ENCODE results near the gene GAL3ST2.
"Not testable (repeated sequence)": the region's sequence is repeated elsewhere in the genome, so short reads cannot be mapped to it uniquely, and the experiment has no call there.

The GAL3ST2 gene

DNA sequence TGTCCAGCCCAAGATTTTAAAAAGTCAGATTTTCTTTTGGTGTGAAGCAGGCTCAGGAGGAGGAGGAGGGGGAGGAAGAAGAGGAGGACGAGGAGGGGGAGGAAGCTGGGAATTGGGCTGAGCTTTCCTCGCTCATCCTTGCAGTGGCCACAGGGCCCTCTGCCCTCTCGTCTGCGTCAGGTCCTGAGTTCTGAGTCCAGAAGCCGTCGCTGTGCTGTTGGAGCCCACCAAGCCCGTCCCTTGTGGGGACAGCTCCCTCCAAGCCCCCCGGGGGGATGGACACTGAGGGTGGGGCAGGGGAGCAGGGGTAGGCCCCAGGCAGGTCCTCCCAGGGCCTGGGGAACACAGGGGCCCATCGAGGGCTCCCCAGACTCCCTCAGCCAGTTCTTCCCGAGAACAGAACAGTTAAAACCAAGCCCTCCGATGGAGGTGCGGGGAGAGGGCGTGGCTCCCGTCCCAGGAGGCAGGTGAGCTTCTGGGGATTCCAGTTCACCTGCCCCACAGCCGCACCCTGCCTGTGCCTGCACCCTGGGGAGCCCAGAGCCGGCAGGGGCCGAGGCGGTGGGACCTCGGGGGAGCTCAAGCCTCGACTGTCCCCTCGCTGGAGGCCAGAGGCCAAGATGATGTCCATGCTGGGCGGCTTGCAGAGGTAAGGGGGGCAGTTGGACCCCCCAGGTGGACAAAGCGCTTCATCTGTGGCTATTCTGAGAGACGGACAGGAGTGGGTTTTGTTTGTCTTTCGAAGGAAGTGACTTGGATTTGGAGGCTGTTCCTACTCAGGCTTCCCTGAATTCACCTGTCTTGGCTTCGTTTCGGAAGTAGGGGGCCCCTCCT, at the start of gene GAL3ST2:
GAL3ST2 (plus strand) TSS at position 487 of the 834 bp plus-strand sequence; CDS start at position 621, 134 bp downstream.
- DNase-seq = no peak

GRCh38 chr2:241728000-241728399, 48.6 kb upstream of the GAL3ST2 start:
- DNase-seq = no peak

GRCh38 chr2:241728627-241729026, 48.0 kb upstream of the GAL3ST2 start:
- no peak for DNase-seq

- no peak for DNase-seq
Measured at GRCh38 chr2:241729868-241730267, 46.8 kb upstream of the GAL3ST2 start.

DNA sequence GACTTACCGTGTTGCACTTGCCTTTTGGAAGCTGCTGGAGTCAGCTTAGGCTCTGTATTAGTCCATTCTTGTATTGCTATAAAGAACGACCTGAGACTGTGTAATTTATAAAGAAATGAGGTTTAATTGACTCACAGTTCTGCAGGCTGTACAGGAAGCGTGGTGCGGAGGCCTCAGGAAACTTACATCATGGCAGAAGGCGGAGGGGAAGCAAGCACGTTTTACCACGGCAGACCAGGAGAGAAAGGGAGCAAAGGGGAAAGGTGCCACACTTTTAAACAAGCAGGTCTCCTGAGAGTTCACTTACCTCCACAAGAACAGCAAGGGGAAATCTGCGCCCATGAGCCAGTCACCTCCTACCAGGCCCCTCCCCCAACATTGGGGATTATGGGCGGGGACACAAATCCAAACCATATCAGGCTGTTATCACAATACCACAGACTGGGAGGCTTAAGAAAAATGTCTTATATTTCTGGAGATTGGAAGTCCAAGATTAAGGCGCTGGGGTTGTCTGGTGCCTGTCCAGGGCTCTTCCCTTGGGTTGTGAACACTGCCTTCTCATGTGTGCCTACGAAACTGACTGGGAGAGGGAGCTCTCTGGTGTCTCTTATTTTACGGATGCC, 45.8 kb upstream of the GAL3ST2 start:
- DNase-seq = no peak

DNA sequence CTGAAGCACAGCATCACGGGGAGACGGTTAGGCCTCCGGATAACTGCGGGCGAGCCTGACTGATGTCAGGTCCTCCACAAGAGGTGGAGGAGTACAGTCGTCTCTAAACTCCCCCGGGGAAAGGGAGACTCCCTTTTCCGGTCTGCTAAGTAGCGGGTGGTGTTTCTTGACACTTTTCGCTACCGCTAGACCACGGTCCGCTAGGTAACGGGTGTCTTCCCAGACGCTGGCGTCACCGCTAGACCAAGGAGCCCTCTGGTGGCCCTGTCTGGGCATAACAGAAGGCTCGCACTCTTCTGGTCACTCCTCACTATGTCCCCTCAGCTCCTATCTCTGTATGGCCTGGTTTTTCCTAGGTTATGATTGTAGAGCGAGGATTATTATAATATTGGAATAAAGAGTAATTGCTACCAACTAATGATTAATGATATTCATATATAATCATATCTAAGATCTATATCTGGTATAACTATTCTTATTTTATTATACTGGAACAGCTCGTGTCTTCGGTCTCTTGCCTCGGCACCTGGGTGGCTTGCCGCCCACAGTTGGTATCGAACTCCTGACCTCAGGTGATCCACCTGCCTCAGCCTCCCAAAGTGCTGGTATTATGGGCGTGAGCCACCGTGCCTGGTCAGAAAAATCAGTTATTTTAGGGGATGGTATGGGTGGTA, 44.0 kb upstream of the GAL3ST2 start:
- DNase-seq = not testable (repeated sequence)

GRCh38 chr2:241733391-241734207, 43.0 kb upstream of the GAL3ST2 start:
- DNase-seq = no peak

- no peak for DNase-seq
Measured at GRCh38 chr2:241734208-241734466, 42.5 kb upstream of the GAL3ST2 start.

- DNase-seq = peak; percentile 70
Measured at GRCh38 chr2:241734467-241735208, 42.0 kb upstream of the GAL3ST2 start, which contains the start of gene D2HGDH. D2HGDH (plus strand) TSS chr2:241734630; CDS start chr2:241735225, 595 bp downstream.

- DNase-seq = no peak
Measured at GRCh38 chr2:241736111-241736510, 40.5 kb upstream of the GAL3ST2 start.

DNA sequence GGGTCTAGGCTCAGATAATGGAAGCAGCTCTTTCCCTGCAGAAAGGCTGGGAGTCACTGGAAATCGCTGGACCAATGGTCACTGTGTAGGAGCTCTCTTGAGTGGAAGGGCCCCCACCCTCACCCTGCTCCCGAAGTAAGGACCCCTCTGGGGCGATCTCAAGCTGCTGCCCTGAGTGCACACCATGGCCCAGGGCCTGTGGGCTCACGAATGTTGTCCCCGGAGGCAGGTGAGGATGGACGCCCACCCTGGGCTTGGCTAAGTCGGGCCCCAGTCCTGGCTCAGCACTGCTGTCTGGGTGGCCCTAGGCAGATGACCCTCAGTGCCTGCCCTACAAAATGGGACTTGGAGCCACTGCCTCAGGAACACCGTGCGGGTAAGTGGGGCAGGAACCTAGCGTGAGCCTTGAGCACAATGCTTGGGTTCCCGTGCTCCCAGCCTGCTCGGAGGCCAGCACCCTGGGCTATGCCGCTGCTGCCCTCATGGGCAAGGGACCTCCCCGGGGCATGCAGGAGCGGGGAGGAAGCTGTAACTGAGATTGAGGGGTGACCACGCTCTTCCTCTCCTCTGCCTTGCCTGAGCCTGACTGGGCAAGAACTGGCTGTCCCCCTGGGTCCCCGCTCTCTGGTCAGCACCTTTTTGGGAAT, 38.5 kb upstream of the GAL3ST2 start:
- no peak for DNase-seq

- DNase-seq = no peak
Measured at GRCh38 chr2:241739177-241739576, 37.4 kb upstream of the GAL3ST2 start.

- DNase-seq = no peak
Measured at GRCh38 chr2:241739651-241740050, 37.0 kb upstream of the GAL3ST2 start.

GRCh38 chr2:241741016-241741415, 35.6 kb upstream of the GAL3ST2 start:
- no peak for DNase-seq

- no peak for DNase-seq
Measured at GRCh38 chr2:241742320-241742939, 34.2 kb upstream of the GAL3ST2 start.

DNA sequence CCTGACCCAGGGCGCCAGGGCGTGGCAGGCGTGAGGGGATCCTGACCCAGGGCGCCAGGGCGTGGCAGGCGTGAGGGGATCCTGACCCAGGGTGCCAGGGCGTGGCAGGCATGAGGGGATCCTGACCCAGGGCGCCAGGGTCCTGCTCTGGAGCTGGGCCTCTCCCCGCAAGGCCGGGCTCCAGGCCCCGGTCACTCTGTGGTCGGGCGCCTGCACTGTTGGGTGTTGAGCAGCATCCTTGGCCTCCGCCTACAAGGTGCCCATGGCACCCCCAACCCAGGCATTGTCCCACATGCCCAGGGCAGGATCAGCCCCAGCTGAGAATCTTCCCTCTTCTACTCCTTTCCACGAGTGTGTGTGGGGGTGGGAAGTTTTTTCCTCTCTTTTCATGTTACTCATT, 33.6 kb upstream of the GAL3ST2 start:
- DNase-seq = not testable (repeated sequence)

- DNase-seq = no peak
Measured at GRCh38 chr2:241743620-241744019, 33.0 kb upstream of the GAL3ST2 start.

GRCh38 chr2:241744028-241744754, 32.4 kb upstream of the GAL3ST2 start:
- DNase-seq = no peak

DNA sequence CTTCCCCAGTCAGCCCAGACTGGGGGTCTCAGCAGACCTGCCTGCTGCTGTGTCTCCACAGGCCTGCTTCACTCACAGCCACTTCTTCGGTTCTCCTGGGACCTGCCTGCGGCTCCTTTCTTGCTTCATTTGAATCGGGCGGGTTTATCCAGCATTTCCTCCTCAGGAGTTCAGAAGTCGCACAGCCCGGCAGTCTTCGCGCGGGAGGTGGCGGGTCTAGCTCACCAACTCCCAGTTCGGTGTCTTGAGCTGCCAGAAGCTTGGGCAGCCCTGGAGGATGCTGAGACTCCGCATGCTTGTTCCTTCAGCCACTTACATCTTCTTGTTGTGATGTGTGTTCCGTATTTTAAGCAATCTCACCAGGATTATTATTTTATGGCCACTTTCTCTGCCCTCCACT, 31.3 kb upstream of the GAL3ST2 start:
- no peak for DNase-seq

DNA sequence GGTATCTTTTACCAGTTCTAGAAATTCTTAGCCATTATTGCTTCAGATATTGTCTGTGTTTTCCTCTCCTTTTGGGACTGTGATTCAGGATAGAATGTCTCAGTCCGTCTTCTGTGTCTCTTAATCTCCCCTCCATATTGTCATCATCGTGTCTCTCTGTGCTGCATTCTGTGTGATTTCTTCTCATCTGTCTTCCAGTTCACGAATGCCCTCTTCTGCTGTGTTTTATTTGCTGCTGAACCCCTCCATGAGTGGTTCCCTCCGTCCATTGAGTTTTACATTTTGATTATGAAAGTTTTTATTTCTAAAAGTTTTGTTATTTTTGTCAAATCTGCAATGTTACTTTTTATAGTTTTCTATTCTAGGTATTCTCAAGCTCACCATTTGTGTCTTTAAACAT, 30.5 kb upstream of the GAL3ST2 start:
- DNase-seq = no peak
